Smooth muscle cell (in vitro differentiated cells): ENCODE results near the gene NAE1. TPM values are rescaled to one million over a fixed set of nuclear protein-coding genes. Genes with fewer than 3 reads are reported as not detected.

Experiments
- DNase-seq: peaks from one replicate; lab custom pipeline; 2025; ENCODE audit not compliant: unreplicated experiment; lab: John Stamatoyannopoulos, UW
- H2AFZ ChIP-seq: fragments of 200-600 bp; sonication (generic); 2 replicates; pipeline ENCODE4 v1.6.0; 2016; ENCODE audit warnings: antibody characterized with exemption, low read depth, mild to moderate bottlenecking
- H3F3A ChIP-seq: fragments of 200-600 bp; sonication (generic); 2 replicates; pipeline ENCODE4 v1.6.0; 2017; ENCODE audit warnings: antibody characterized with exemption, low read depth
- H3K27ac ChIP-seq: fragments of 200-600 bp; sonication (generic); 2 replicates; pipeline ENCODE4 v1.5.1; 2016; ENCODE audit warnings: low read depth, mild to moderate bottlenecking
- H3K27me3 ChIP-seq: fragments of 200-600 bp; sonication (generic); 2 replicates; pipeline ENCODE4 v1.6.1; 2016; ENCODE audit warnings: low read depth, mild to moderate bottlenecking
- H3K36me3 ChIP-seq: fragments of 200-600 bp; sonication (generic); 2 replicates; pipeline ENCODE4 v1.5.1; 2016; ENCODE audit warnings: low read depth
- H3K4me1 ChIP-seq: fragments of 200-600 bp; sonication (generic); 2 replicates; pipeline ENCODE4 v1.5.1; 2016; ENCODE audit warnings: low read depth
- H3K4me2 ChIP-seq: fragments of 200-600 bp; sonication (generic); 2 replicates; pipeline ENCODE4 v1.6.0; 2016; ENCODE audit warnings: mild to moderate bottlenecking
- H3K4me3 ChIP-seq: fragments of 200-600 bp; sonication (generic); 2 replicates; pipeline ENCODE4 v1.5.1; 2016; ENCODE audit warnings: mild to moderate bottlenecking
- H3K79me2 ChIP-seq: fragments of 200-600 bp; sonication (generic); 2 replicates; pipeline ENCODE4 v1.6.0; 2016; ENCODE audit warnings: low read depth, mild to moderate bottlenecking
- H3K9ac ChIP-seq: fragments of 200-600 bp; sonication (generic); 2 replicates; pipeline ENCODE4 v1.6.0; 2016; ENCODE audit warnings: low read depth
- H3K9me3 ChIP-seq: fragments of 200-600 bp; sonication (generic); replicated peaks from 2 replicates; pipeline ENCODE4 v1.5.1; 2016; ENCODE audit warnings: low read depth
- H4K20me1 ChIP-seq: fragments of 200-600 bp; sonication (generic); 2 replicates; pipeline ENCODE4 v1.6.0; 2016; ENCODE audit warnings: low read depth
- CTCF ChIP-seq: fragments of 200-600 bp; sonication (generic); IDR thresholded peaks from 2 replicates; pipeline ENCODE4 v1.5.1; 2017; ENCODE audit warnings: borderline replicate concordance, mild to moderate bottlenecking, antibody characterized with exemption; ENCODE audit not compliant: insufficient read depth, poor library complexity, severe bottlenecking
- WGBS: methylation state at CpG from one replicate; pipeline ENCODE4 v1.1.7; 2016; ENCODE audit warnings: low lambda C conversion rate; 5-methylcytosine and 5-hydroxymethylcytosine counted together
- polyA plus RNA-seq: library from polyadenylated mRNA; unstranded; fragments of >200 nt; fragmentation: Nextera tagmentation; extraction: Ambion mirVana; gene quantifications from 2 replicates; pipeline ENCODE4 v1.2.1, GENCODE V29; 2016
- total RNA-seq: library from RNA; depleted of rRNA; stranded (reverse); fragments of >200 nt; gene quantifications from 2 replicates; pipeline ENCODE4 v1.2.3, GENCODE V29; 2014

Gene NAE1
- total and polyA plus RNA-seq, 2 experiments from 2014 or later: 55.1 to 68.4 TPM

GRCh38 chr16:66787427-66787826 is 43.3 kb downstream of the NAE1 start:
- TF ChIP-seq CTCF: no peak
- no peak for DNase-seq
- Histone ChIP-seq H3K9me3 (no peaks in the 10 kb centered on the region), H4K20me1 (no peaks in the 10 kb centered on the region), H3K79me2 (no peaks in the 10 kb centered on the region), H3F3A (no peaks in the 10 kb centered on the region), H2AFZ (no peak overlapping the region), H3K4me3 (no peak overlapping the region), H3K4me2 (no peak overlapping the region), H3K9ac (no peak overlapping the region), H3K36me3 (no peaks in the 10 kb centered on the region), H3K27me3 (peaks cover 17% of the 10 kb centered on the region), H3K4me1 (no peaks in the 10 kb centered on the region), H3K27ac (no peak overlapping the region)
- 97% methylated on average over 2 of the region's 2 CpGs for WGBS

GRCh38 chr16:66786551-66786950 is 44.2 kb downstream of the NAE1 start:
- Histone ChIP-seq H3K27ac (no peak overlapping the region), H3K79me2 (no peaks in the 10 kb centered on the region), H2AFZ (no peak overlapping the region), H3K4me3 (no peak overlapping the region), H3K27me3 (peaks cover 17% of the 10 kb centered on the region), H3F3A (no peaks in the 10 kb centered on the region), H3K4me1 (no peaks in the 10 kb centered on the region), H3K36me3 (no peaks in the 10 kb centered on the region), H3K4me2 (no peak overlapping the region), H4K20me1 (no peaks in the 10 kb centered on the region), H3K9ac (no peak overlapping the region), H3K9me3 (no peaks in the 10 kb centered on the region)
- DNase-seq: no peak
- 94% methylated on average over 3 of the region's 3 CpGs for WGBS
- TF ChIP-seq CTCF: no peak

GRCh38 chr16:66776457-66776856 is 54.3 kb downstream of the NAE1 start:
- H2AFZ ChIP-seq: no peak overlapping the region
- H3K4me3 ChIP-seq: no peak overlapping the region
- no peak overlapping the region for H3K27ac ChIP-seq
- H3K9me3 ChIP-seq: no peaks in the 10 kb centered on the region
- no peaks in the 10 kb centered on the region for H3K79me2 ChIP-seq
- H3K9ac ChIP-seq: no peak overlapping the region
- H3F3A ChIP-seq: no peaks in the 10 kb centered on the region
- DNase-seq: no peak
- no peaks in the 10 kb centered on the region for H3K27me3 ChIP-seq
- no peaks in the 10 kb centered on the region for H3K4me1 ChIP-seq
- H4K20me1 ChIP-seq: no peaks in the 10 kb centered on the region
- no peak overlapping the region for H3K4me2 ChIP-seq
- no peaks in the 10 kb centered on the region for H3K36me3 ChIP-seq
- TF ChIP-seq CTCF: no peak

- H3K9me3 ChIP-seq: no peaks in the 10 kb centered on the region
- no peaks in the 10 kb centered on the region for H4K20me1 ChIP-seq
- no peak overlapping the region for H3K4me2 ChIP-seq
- H3K4me3 ChIP-seq: no peak overlapping the region
- DNase-seq: no peak
- H3K79me2 ChIP-seq: no peaks in the 10 kb centered on the region
- TF ChIP-seq CTCF: no peak
- 86% methylated on average over 2 of the region's 2 CpGs for WGBS
- no peaks in the 10 kb centered on the region for H3K4me1 ChIP-seq
- no peak overlapping the region for H2AFZ ChIP-seq
- H3K27me3 ChIP-seq: no peaks in the 10 kb centered on the region
- H3F3A ChIP-seq: no peaks in the 10 kb centered on the region
- H3K36me3 ChIP-seq: no peaks in the 10 kb centered on the region
- no peak overlapping the region for H3K9ac ChIP-seq
- H3K27ac ChIP-seq: no peak overlapping the region
These were observed 55.8 kb downstream of the NAE1 start for GRCh38 chr16:66774981-66775380.
